Measurements from ENCODE around the gene KIAA0319L.

The KIAA0319L gene

GRCh38 chr1:35437200-35437599 is 120.0 kb downstream of the KIAA0319L start:
- Histone ChIP-seq H3K27me3 (ENCODE audit: insufficient read depth, low read length) (no peaks in the 10 kb centered on the region), H3K4me1 (ENCODE audit: insufficient read depth, low read length) (no peaks in the 10 kb centered on the region), H3K4me3 (ENCODE audit: low read length) (no peak overlapping the region), H3K36me3 (ENCODE audit: insufficient read depth, low read length) (peaks cover 89% of the 10 kb centered on the region), H3K27ac (ENCODE audit: low read depth, low read length) (no peak overlapping the region), H3K9me3 (ENCODE audit: insufficient read depth, low read depth, low read length) (no peaks in the 10 kb centered on the region), H3K9ac (ENCODE audit: low read depth, low read length) (no peak overlapping the region)
- 95% methylated on average over 9 of the region's 9 CpGs for WGBS

- Histone ChIP-seq H3K27ac (ENCODE audit: low read depth, low read length) (no peak overlapping the region), H3K9ac (ENCODE audit: low read depth, low read length) (no peak overlapping the region), H3K36me3 (ENCODE audit: insufficient read depth, low read length) (peaks cover 78% of the 10 kb centered on the region), H3K9me3 (ENCODE audit: insufficient read depth, low read depth, low read length) (no peaks in the 10 kb centered on the region), H3K27me3 (ENCODE audit: insufficient read depth, low read length) (no peaks in the 10 kb centered on the region), H3K4me1 (ENCODE audit: insufficient read depth, low read length) (no peaks in the 10 kb centered on the region), H3K4me3 (ENCODE audit: low read length) (no peak overlapping the region)
- 98% methylated on average over 10 of the region's 10 CpGs for WGBS
Measured at GRCh38 chr1:35436078-35436477, 121.1 kb downstream of the KIAA0319L start.

DNA sequence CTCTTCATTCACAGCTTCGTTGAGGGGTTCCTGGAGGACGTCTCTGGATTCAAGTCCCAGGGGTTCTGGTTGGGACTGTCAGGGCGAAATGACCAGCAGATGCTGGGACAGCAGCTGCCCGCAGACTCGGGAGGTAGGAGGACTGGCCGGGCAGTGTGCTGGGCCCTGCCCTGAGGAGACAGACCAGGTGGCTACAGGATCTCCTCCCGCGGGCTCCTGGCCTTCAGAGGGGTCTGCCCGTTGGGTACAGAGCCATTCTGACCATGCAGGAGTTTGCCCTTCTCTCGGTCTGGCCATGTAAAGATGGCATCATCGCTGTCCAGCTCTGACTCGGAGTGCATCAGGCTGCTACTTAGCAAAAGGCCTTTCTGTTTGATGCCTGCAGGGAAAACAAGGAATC is 122.5 kb downstream of the KIAA0319L start:
- H3K4me3 ChIP-seq (ENCODE audit: low read length): no peak overlapping the region
- no peaks in the 10 kb centered on the region for H3K27me3 ChIP-seq (ENCODE audit: insufficient read depth, low read length)
- H3K9ac ChIP-seq (ENCODE audit: low read depth, low read length): no peak overlapping the region
- H3K36me3 ChIP-seq (ENCODE audit: insufficient read depth, low read length): peaks cover 65% of the 10 kb centered on the region
- no peaks in the 10 kb centered on the region for H3K9me3 ChIP-seq (ENCODE audit: insufficient read depth, low read depth, low read length)
- 96% methylated on average over 12 of the region's 12 CpGs for WGBS
- H3K4me1 ChIP-seq (ENCODE audit: insufficient read depth, low read length): no peaks in the 10 kb centered on the region
- no peak overlapping the region for H3K27ac ChIP-seq (ENCODE audit: low read depth, low read length)

GRCh38 chr1:35433714-35434113 is 123.5 kb downstream of the KIAA0319L start:
- Histone ChIP-seq H3K36me3 (ENCODE audit: insufficient read depth, low read length) (peaks cover 55% of the 10 kb centered on the region), H3K9me3 (ENCODE audit: insufficient read depth, low read depth, low read length) (no peaks in the 10 kb centered on the region), H3K4me3 (ENCODE audit: low read length) (no peak overlapping the region), H3K27ac (ENCODE audit: low read depth, low read length) (no peak overlapping the region), H3K4me1 (ENCODE audit: insufficient read depth, low read length) (no peaks in the 10 kb centered on the region), H3K9ac (ENCODE audit: low read depth, low read length) (no peak overlapping the region), H3K27me3 (ENCODE audit: insufficient read depth, low read length) (no peaks in the 10 kb centered on the region)
- 98% methylated on average over 12 of the region's 15 CpGs for WGBS

DNA sequence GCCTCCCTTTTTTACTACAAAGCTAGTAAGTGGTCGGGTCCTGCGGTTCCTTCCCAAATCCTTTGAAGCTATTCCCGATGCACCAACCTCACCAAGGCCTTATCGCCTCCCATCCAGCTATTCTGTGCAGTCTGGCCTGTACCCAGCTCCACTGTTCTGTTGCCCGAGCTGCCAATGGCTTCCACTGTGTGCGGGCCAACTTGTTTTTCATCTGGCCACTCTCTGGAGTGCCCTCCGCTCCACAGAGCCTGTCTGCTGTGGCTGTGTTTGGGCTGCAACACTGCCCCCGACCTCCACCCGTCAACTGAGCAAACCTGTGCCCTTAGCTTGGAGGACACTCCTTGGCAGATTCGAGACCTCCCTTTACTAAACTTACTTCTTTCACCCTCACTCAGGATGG is 125.0 kb downstream of the KIAA0319L start:
- Histone ChIP-seq H3K27me3 (ENCODE audit: insufficient read depth, low read length) (no peaks in the 10 kb centered on the region), H3K36me3 (ENCODE audit: insufficient read depth, low read length) (peaks cover 44% of the 10 kb centered on the region), H3K9ac (ENCODE audit: low read depth, low read length) (no peak overlapping the region), H3K9me3 (ENCODE audit: insufficient read depth, low read depth, low read length) (no peaks in the 10 kb centered on the region), H3K4me1 (ENCODE audit: insufficient read depth, low read length) (no peaks in the 10 kb centered on the region; the same call in 1 of the 2 replicates), H3K4me3 (ENCODE audit: low read length) (no peak overlapping the region), H3K27ac (ENCODE audit: low read depth, low read length) (no peak overlapping the region)
- 94% methylated on average over 10 of the region's 10 CpGs for WGBS

GRCh38 chr1:35431173-35431599 is 126.0 kb downstream of the KIAA0319L start:
- Histone ChIP-seq H3K9ac (ENCODE audit: low read depth, low read length) (no peak overlapping the region), H3K4me3 (ENCODE audit: low read length) (no peak overlapping the region), H3K27ac (ENCODE audit: low read depth, low read length) (no peak overlapping the region), H3K4me1 (ENCODE audit: insufficient read depth, low read length) (no peaks in the 10 kb centered on the region; the same call in 1 of the 2 replicates), H3K27me3 (ENCODE audit: insufficient read depth, low read length) (no peaks in the 10 kb centered on the region), H3K36me3 (ENCODE audit: insufficient read depth, low read length) (peaks cover 35% of the 10 kb centered on the region), H3K9me3 (ENCODE audit: insufficient read depth, low read depth, low read length) (no peaks in the 10 kb centered on the region)
- WGBS: 92% methylated on average over 7 of the region's 7 CpGs

GRCh38 chr1:35430762-35431161 is 126.4 kb downstream of the KIAA0319L start:
- H3K4me1 ChIP-seq (ENCODE audit: insufficient read depth, low read length): no peaks in the 10 kb centered on the region; the same call in 1 of the 2 replicates
- no peak overlapping the region for H3K9ac ChIP-seq (ENCODE audit: low read depth, low read length)
- WGBS: 86% methylated on average over 4 of the region's 4 CpGs
- peaks cover 31% of the 10 kb centered on the region for H3K36me3 ChIP-seq (ENCODE audit: insufficient read depth, low read length)
- no peak overlapping the region for H3K27ac ChIP-seq (ENCODE audit: low read depth, low read length)
- no peak overlapping the region for H3K4me3 ChIP-seq (ENCODE audit: low read length)
- no peaks in the 10 kb centered on the region for H3K27me3 ChIP-seq (ENCODE audit: insufficient read depth, low read length)
- H3K9me3 ChIP-seq (ENCODE audit: insufficient read depth, low read depth, low read length): no peaks in the 10 kb centered on the region

DNA sequence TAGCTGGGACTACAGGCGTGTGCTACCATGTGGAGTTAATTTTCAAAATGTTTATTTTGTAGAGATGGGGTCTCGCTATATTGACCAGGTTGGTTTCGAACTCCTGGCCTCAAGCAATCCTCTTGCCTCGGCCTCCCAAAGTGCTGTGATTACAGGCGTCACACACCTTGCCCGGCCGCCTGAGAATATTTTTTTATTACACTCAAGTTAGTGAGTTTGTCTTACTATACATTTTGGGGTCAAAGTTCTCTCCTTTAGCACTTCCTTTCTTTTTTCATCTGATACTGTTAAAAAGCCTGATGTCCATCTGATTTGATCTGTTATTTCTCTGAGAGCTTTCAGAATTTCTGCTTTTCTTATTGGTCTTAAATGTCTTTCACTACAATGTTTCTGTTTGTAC is 128.8 kb downstream of the KIAA0319L start:
- 93% methylated on average over 7 of the region's 7 CpGs for WGBS

DNA sequence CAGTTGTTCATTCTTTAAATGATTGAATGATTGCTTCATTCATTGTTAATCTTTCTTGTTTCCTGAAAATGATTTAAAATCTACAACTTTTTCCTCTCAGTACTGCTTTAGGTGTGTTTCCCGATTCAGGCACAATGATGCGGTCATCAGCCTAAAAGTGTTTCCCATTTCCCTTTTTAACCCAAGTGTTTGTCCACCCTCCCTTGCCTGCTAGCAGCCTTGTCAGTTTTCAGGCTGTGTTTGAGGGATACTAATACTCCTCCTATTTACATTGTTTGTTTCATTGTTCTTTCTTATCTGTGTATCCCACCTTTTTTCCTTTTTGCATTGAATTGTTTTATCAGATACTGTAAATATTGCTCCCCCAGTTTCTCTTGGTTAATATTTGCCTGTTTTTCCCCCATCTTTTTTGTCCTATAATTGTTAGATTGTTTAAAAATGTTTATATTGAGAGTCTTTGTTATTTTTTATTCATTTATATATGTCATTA is 131.1 kb downstream of the KIAA0319L start:
- Histone ChIP-seq H3K4me3 (ENCODE audit: low read length) (no peak overlapping the region), H3K27ac (ENCODE audit: low read depth, low read length) (no peak overlapping the region), H3K9ac (ENCODE audit: low read depth, low read length) (no peak overlapping the region), H3K4me1 (ENCODE audit: insufficient read depth, low read length) (no peaks in the 10 kb centered on the region; the same call in 1 of the 2 replicates), H3K9me3 (ENCODE audit: insufficient read depth, low read depth, low read length) (no peaks in the 10 kb centered on the region), H3K27me3 (ENCODE audit: insufficient read depth, low read length) (no peaks in the 10 kb centered on the region), H3K36me3 (ENCODE audit: insufficient read depth, low read length) (peaks cover 21% of the 10 kb centered on the region)
- 91% methylated on average over 2 of the region's 2 CpGs for WGBS

More for the DNA sequence above, 128.8 kb downstream of the KIAA0319L start:
- H3K36me3 ChIP-seq (ENCODE audit: insufficient read depth, low read length): peaks cover 14% of the 10 kb centered on the region
- H3K4me3 ChIP-seq (ENCODE audit: low read length): no peak overlapping the region
- no peak overlapping the region for H3K27ac ChIP-seq (ENCODE audit: low read depth, low read length)
- H3K9me3 ChIP-seq (ENCODE audit: insufficient read depth, low read depth, low read length): no peaks in the 10 kb centered on the region
- H3K27me3 ChIP-seq (ENCODE audit: insufficient read depth, low read length): no peaks in the 10 kb centered on the region
- no peaks in the 10 kb centered on the region; the same call in 1 of the 2 replicates for H3K4me1 ChIP-seq (ENCODE audit: insufficient read depth, low read length)
- H3K9ac ChIP-seq (ENCODE audit: low read depth, low read length): no peak overlapping the region

GRCh38 chr1:35408925-35409324 is 148.3 kb downstream of the KIAA0319L start:
- Histone ChIP-seq H3K9ac (ENCODE audit: low read depth, low read length) (no peak overlapping the region), H3K27ac (ENCODE audit: low read depth, low read length) (no peak overlapping the region), H3K4me1 (ENCODE audit: insufficient read depth, low read length) (peaks cover 14% of the 10 kb centered on the region; the same call in 1 of the 2 replicates), H3K36me3 (ENCODE audit: insufficient read depth, low read length) (peaks cover 78% of the 10 kb centered on the region), H3K4me3 (ENCODE audit: low read length) (no peak overlapping the region), H3K27me3 (ENCODE audit: insufficient read depth, low read length) (no peaks in the 10 kb centered on the region), H3K9me3 (ENCODE audit: insufficient read depth, low read depth, low read length) (peaks cover 12% of the 10 kb centered on the region; the same call in 1 of the 2 replicates)
- WGBS: 100% methylated on average over 1 of the region's 1 CpG

DNA sequence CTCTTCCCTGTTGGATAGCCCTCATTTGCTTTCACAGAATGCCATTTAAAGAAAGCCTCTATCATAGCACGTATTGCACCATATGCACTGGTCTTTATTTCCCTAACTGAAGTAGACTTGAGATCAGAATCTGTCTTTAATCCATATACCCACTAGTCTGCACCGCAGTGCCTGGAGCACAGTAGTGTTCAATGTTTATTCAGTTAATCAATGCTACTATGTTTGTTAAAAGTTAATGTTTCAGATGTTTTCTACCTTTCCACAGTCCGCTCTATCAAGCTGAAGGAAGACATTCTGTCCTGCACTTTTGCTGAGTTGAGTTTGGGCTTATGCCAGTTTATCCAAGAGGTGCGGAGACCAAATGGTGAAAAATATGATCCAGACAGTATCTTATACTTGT is 149.5 kb downstream of the KIAA0319L start:
- H3K4me3 ChIP-seq (ENCODE audit: low read length): no peak overlapping the region
- H3K27me3 ChIP-seq (ENCODE audit: insufficient read depth, low read length): no peaks in the 10 kb centered on the region
- H3K36me3 ChIP-seq (ENCODE audit: insufficient read depth, low read length): peaks cover 81% of the 10 kb centered on the region
- WGBS: 94% methylated on average over 4 of the region's 4 CpGs
- H3K27ac ChIP-seq (ENCODE audit: low read depth, low read length): no peak overlapping the region
- no peak overlapping the region for H3K9ac ChIP-seq (ENCODE audit: low read depth, low read length)
- peaks cover 12% of the 10 kb centered on the region; the same call in 1 of the 2 replicates for H3K9me3 ChIP-seq (ENCODE audit: insufficient read depth, low read depth, low read length)
- H3K4me1 ChIP-seq (ENCODE audit: insufficient read depth, low read length): peaks cover 14% of the 10 kb centered on the region; the same call in 1 of the 2 replicates

DNA sequence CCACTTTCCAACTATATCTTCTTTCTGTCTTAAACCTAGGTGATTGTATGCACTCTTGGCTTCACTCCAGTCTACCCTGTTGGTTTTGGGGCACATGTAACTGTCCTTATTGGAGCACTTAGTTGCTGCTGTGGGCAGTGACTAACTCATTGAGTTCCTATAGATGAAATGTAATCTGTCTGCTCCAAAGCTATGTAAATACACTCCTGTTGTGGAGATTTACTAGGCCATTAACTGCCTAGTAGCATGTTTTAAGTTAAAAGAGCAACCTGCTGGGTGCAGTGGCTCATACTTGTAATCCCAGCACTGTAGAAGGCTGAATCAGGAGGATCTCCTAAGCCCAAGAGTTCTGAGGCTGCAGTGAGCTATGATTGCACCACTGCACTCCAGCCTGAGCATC is 151.1 kb downstream of the KIAA0319L start:
- peaks cover 93% of the 10 kb centered on the region for H3K36me3 ChIP-seq (ENCODE audit: insufficient read depth, low read length)
- H3K4me3 ChIP-seq (ENCODE audit: low read length): no peak overlapping the region
- H3K9ac ChIP-seq (ENCODE audit: low read depth, low read length): no peak overlapping the region
- H3K4me1 ChIP-seq (ENCODE audit: insufficient read depth, low read length): peaks cover 14% of the 10 kb centered on the region; the same call in 1 of the 2 replicates
- no peaks in the 10 kb centered on the region for H3K27me3 ChIP-seq (ENCODE audit: insufficient read depth, low read length)
- H3K9me3 ChIP-seq (ENCODE audit: insufficient read depth, low read depth, low read length): peaks cover 12% of the 10 kb centered on the region; the same call in 1 of the 2 replicates
- no peak overlapping the region for H3K27ac ChIP-seq (ENCODE audit: low read depth, low read length)
